HUES64 (cell line): ENCODE data around the gene AGFG1.
"Not testable (repeated sequence)": the region's sequence is repeated elsewhere in the genome, so short reads cannot be mapped to it uniquely, and the experiment has no call there.

ENCODE experiments used
- H3K27ac ChIP-seq: 2 replicates; pipeline ENCODE4 v1.7.0; 2013; ENCODE audit warnings: low read depth, low read length, inconsistent platforms
- H3K27me3 ChIP-seq: 2 replicates; pipeline ENCODE4 v1.6.1; 2013; ENCODE audit warnings: mild to moderate bottlenecking, low read length; ENCODE audit not compliant: insufficient read depth
- H3K36me3 ChIP-seq: 2 replicates; pipeline ENCODE4 v1.6.1; 2013; ENCODE audit warnings: mild to moderate bottlenecking, low read length; ENCODE audit not compliant: insufficient read depth
- H3K4me1 ChIP-seq: 2 replicates; pipeline ENCODE4 v1.6.1; 2013; ENCODE audit warnings: mild to moderate bottlenecking, low read length, moderate library complexity; ENCODE audit not compliant: insufficient read depth
- H3K4me3 ChIP-seq: 2 replicates; pipeline ENCODE4 v1.5.1; 2013; ENCODE audit warnings: mild to moderate bottlenecking, low read length, moderate library complexity
- H3K9ac ChIP-seq: 2 replicates; pipeline ENCODE4 v1.6.1; 2013; ENCODE audit warnings: mild to moderate bottlenecking, low read depth, low read length
- H3K9me3 ChIP-seq: 2 replicates; pipeline ENCODE4 v1.6.1; 2013; ENCODE audit warnings: low read depth, low read length; ENCODE audit not compliant: insufficient read depth
- WGBS: fragments of 150-250, 120-280 bp; methylation state at CpG from one replicate; pipeline ENCODE4 v1.1.7; 2013; ENCODE audit warnings: missing lambda C conversion rate; 5-methylcytosine and 5-hydroxymethylcytosine counted together

Gene AGFG1

DNA sequence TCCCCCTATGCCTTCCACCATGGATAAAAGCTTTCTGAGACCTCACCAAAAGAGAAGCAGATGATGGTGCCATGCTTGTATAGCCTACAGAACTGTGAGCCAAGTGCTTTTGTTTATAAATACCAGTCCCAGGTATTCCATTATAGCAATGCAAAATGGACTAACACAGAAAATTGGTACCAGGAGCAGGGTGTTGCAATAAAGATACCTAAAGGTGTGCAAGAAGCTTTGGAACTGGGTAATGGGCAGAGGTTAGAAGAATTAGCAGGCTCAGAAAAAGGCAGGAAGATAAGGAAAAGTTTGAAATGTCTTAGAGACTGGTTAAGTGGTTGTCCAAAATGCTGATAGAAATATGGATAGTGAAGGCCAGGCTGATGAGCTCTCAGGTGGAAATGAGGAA is 110.4 kb downstream of the AGFG1 start:
- H3K36me3 ChIP-seq = no peaks in the 10 kb centered on the region
- H3K9me3 ChIP-seq = peaks cover 16% of the 10 kb centered on the region
- no peaks in the 10 kb centered on the region for H3K27me3 ChIP-seq
- no peak overlapping the region for H3K27ac ChIP-seq
- H3K4me1 ChIP-seq = peaks cover 4% of the 10 kb centered on the region; the same call in 1 of the 2 replicates
- H3K4me3 ChIP-seq = no peak overlapping the region
- no peak overlapping the region for H3K9ac ChIP-seq

DNA sequence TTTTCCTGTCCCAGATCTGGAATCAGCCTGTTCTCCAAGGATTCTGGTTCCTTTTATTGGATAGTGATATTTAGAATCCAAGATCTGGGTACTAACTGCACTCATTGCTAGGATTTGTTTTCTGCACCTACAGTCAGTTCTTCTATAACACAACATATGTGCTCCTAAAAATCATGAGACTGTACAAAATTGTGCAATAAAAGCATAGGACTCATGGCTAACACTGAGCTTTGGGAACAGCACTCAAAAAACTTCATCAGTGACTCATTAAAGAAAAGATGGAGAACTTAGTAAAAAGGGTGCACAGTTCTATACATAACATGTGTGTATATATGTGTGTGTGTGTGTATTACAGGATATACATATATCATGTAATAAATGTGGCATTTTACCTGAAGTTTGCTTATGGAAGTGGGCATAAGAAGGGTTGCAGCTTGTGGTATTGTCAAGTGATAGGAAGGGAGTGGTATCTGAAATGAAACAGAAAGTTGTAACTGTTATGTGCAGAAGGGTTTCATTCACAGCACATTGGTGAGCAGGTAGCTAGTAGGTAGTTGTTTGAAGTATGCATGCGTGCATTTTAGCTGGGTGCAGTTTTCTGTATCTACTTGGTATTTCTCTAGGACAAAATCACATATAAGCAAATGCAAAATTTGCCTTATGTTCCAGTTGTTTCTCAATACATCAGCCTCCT is 120.9 kb downstream of the AGFG1 start:
- Histone ChIP-seq H3K27ac (no peak overlapping the region), H3K9ac (no peak overlapping the region), H3K27me3 (no peaks in the 10 kb centered on the region), H3K36me3 (no peaks in the 10 kb centered on the region), H3K4me3 (no peak overlapping the region), H3K4me1 (peaks cover 4% of the 10 kb centered on the region; the same call in 1 of the 2 replicates), H3K9me3 (no peaks in the 10 kb centered on the region; the same call in 1 of the 2 replicates)
- 90% methylated on average over 1 of the region's 1 CpG for WGBS

DNA sequence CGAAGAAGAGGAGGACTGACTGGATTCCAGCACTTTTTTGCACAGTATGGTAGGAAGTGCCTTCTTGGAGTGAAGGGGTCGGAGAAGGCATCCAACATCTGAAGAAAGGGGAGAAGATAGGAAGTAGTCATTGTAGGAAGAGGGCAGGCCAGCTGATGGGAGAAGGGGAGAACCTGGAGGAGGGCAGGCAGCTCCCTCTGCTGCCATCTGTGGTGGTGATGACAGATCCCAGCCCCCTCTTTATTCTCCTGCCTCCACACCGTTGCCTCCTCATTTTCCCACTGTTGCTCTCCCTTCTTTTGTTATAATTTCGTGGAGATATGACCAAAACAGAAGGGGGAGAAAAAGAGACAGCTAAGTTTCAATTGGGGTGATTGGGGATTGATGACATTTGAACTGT is 123.8 kb downstream of the AGFG1 start:
- peaks cover 6% of the 10 kb centered on the region; the same call in 1 of the 2 replicates for H3K4me1 ChIP-seq
- no peak overlapping the region for H3K9ac ChIP-seq
- H3K36me3 ChIP-seq = no peaks in the 10 kb centered on the region
- H3K27ac ChIP-seq = no peak overlapping the region
- H3K27me3 ChIP-seq = no peaks in the 10 kb centered on the region
- H3K9me3 ChIP-seq = no peaks in the 10 kb centered on the region
- WGBS = 61% methylated on average over 3 of the region's 4 CpGs
- no peak overlapping the region for H3K4me3 ChIP-seq

DNA sequence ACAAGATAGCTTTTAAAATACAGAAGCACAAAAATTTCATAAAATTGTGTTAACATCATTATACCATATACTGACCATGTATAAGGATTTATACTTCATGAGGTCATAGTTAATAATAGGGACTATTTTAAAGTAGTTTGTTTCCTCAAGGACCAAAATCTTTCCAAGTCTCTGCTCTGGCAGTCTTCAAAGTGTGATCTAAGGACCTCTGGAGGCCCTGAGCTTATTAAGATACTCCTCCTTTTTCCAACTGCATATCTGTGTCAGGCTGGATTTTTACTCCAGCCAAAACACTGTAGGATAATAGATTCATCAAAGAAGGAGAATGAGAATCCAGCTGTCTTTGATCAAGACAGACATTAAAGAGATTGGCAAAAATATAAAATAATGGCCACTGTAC is 125.1 kb downstream of the AGFG1 start:
- no peak overlapping the region for H3K9ac ChIP-seq
- no peak overlapping the region for H3K4me3 ChIP-seq
- no peak overlapping the region for H3K27ac ChIP-seq
- H3K4me1 ChIP-seq = peaks cover 6% of the 10 kb centered on the region; the same call in 1 of the 2 replicates
- H3K27me3 ChIP-seq = no peaks in the 10 kb centered on the region
- no peaks in the 10 kb centered on the region for H3K9me3 ChIP-seq
- no peaks in the 10 kb centered on the region for H3K36me3 ChIP-seq

DNA sequence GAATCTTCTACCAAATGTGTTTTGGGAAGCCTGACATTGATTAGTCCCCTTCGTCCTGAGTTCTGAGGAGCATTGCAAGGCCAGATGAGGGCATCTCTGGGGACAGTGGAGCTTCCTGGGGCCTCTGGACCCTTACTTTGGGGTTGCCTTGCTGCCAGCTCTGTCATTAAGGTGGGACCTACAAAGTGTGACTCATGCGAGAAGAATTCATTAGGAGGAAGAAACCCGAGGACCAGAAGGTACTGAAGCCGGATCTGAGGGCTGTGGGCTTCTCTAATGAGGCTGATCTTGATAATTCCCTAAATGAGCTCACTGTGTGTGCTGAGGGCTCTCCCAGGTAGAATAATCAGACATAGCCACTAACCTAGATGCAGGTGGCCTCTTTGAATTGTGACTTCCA is 126.0 kb downstream of the AGFG1 start:
- no peaks in the 10 kb centered on the region for H3K27me3 ChIP-seq
- no peak overlapping the region for H3K27ac ChIP-seq
- H3K9me3 ChIP-seq = no peaks in the 10 kb centered on the region
- WGBS = 71% methylated on average over 4 of the region's 4 CpGs
- peaks cover 6% of the 10 kb centered on the region; the same call in 1 of the 2 replicates for H3K4me1 ChIP-seq
- no peak overlapping the region for H3K9ac ChIP-seq
- H3K4me3 ChIP-seq = no peak overlapping the region
- no peaks in the 10 kb centered on the region for H3K36me3 ChIP-seq

DNA sequence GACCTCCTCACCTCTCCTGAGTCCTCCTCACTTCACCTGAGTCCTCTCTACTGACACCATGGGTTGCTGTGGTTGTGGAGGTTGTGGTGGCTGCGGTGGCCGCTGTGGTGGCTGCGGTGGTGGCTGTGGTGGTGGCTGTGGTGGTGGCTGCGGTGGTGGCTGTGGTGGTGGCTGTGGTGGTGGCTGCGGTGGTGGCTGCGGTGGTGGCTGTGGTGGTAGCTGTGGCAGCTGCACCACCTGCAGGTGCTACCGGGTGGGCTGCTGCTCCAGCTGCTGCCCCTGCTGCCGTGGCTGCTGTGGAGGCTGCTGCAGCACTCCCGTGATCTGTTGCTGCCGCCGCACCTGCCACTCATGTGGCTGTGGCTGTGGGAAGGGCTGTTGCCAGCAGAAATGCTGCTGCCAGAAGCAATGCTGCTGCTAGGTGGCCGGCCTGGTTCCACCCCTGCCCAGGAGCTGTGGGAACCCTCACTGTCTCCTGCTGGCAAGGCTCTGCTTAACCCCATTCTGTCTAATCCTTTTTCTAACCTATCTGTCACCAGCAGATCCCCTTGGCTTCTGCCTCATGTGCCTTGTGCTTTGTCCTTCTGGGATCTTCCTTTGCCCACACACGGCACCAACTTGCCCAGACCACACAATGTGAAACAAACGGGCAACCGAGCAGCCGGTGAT is 127.0 kb downstream of the AGFG1 start, which contains the start of gene SCYGR2:
TSS of gene SCYGR2 (plus strand) at position 59 of the 669 bp plus-strand sequence. CDS start at position 59, 0 bp downstream.
- not testable (repeated sequence) for H3K9me3 ChIP-seq, H3K36me3 ChIP-seq, H3K4me3 ChIP-seq, H3K9ac ChIP-seq, H3K4me1 ChIP-seq, H3K27me3 ChIP-seq, H3K27ac ChIP-seq
- WGBS = 95% methylated on average over 15 of the region's 16 CpGs

DNA sequence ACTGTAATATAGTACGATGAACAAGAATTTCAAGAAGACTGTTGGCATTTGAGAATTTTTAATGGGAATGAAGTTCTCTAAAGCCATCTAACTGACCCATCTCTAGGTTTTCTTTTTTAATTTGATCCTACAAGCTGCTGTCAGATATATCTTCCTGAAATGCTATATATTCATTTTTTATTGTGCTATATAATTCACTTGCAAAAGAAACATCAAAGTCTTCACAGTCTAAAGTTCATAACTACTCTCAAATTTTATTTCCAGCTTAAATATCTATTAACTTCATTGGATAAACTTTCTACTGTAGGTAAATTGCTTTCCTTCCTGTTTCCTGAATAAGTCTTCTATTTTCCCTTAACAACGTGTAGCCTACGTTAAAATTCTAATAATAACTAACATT is 130.4 kb downstream of the AGFG1 start:
- H3K4me1 ChIP-seq = peaks cover 6% of the 10 kb centered on the region; the same call in 1 of the 2 replicates
- no CpG with 5 or more reads among the region's 3 CpGs for WGBS

DNA sequence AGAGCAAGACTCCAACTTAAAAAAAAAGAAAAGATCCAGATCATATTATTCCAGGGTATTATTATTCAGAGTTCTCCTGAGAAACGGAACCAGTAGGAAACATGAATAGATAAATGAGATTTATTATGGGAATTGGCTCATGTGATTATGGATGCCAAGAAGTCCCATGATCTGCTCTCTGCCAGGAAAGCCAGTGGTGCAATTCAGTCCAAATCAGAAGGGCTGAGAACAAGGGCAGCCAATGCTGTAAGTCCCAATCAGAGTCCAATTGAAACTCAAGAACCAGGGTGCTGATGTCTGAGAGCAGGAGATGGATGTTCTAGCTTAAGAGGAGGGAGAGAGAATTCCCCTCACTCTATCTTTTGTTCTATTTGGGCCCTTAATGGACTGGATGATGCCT is 134.5 kb downstream of the AGFG1 start:
- no peaks in the 10 kb centered on the region for H3K9me3 ChIP-seq
- H3K27me3 ChIP-seq = no peaks in the 10 kb centered on the region
- H3K36me3 ChIP-seq = no peaks in the 10 kb centered on the region
- 97% methylated on average over 1 of the region's 1 CpG for whole genome bisulfite sequencing
- H3K4me3 ChIP-seq = no peak overlapping the region
- no peak overlapping the region for H3K27ac ChIP-seq
- H3K4me1 ChIP-seq = no peaks in the 10 kb centered on the region
- no peak overlapping the region for H3K9ac ChIP-seq

More for the DNA sequence above, 130.4 kb downstream of the AGFG1 start:
- Histone ChIP-seq H3K27ac (no peak overlapping the region), H3K9me3 (no peaks in the 10 kb centered on the region), H3K27me3 (no peaks in the 10 kb centered on the region), H3K4me3 (no peak overlapping the region), H3K36me3 (no peaks in the 10 kb centered on the region), H3K9ac (no peak overlapping the region)

DNA sequence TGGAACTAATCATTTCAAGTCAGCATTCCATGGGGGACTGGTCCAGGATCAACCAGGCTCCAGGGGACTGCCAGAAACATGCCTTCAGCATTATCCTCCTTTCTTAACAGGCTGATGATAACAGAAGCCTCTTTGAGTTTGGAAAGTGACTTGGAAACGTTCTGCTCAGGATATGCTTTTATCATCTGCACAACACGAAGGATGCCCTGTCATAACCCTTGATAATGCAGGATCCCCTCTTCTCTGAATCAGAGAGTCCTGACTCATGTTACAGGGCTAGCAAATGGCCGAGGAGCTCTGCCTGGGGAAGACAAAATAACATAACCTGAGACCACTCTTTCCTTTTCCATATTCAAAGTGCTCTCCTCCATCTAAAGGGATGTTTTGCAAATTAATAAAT is 136.0 kb downstream of the AGFG1 start:
- Histone ChIP-seq H3K27ac (no peak overlapping the region), H3K4me1 (no peaks in the 10 kb centered on the region), H3K27me3 (no peaks in the 10 kb centered on the region), H3K36me3 (no peaks in the 10 kb centered on the region), H3K9ac (no peak overlapping the region), H3K9me3 (no peaks in the 10 kb centered on the region), H3K4me3 (no peak overlapping the region)
- WGBS = 71% methylated on average over 3 of the region's 3 CpGs

DNA sequence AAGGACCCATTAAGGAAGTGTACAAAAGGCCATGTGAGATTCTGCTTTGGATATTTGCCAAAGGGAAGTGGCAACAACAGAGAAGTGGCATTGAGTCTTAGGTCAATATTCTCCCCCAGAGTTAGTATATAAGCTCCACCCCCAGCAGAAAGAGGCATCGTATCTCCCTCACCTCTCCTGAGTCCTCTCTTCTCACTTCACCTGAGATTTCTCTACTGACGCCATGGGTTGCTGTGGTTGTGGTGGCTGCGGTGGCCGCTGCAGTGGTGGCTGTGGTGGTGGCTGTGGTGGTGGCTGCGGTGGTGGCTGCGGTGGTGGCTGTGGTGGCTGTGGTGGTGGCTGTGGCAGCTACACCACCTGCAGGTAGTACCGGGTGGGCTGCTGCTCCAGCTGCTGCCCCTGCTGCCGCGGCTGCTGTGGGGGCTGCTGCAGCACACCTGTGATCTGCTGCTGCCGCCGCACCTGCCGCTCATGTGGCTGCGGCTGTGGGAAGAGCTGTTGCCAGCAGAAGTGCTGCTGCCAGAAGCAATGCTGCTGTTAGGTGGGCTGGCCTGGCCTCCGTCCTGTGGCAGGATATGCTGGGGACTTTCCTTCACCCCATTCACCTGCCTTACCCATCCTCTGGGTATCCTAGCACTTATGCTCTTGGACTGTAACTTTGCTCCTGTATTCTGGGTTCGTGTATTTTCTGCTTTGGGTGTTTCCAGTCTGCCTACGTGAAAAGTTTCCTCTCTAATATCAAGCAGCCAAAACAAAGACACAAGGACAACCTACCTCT is 136.8 kb downstream of the AGFG1 start:
- Histone ChIP-seq H3K9me3 (no peaks in the 10 kb centered on the region), H3K4me3 (no peak overlapping the region)

DNA sequence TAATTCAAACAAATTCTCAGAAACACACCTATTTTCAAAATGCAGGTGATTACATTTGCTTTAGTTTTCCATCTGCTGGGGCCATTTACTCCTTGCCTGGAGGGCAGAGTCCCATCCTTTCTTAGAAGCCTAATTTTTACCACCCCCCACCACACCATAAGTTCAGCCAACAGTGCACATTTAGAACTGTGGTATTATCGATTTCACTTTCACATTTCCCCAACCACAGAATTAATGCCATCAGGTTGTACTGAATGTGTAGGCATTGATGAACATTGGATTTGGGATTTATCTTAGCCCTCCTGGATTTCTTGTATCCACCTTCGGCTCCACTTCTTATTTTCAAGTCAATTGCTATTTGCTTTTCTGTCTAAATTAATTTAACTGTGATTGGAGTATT is 138.2 kb downstream of the AGFG1 start:
- Histone ChIP-seq H3K27me3 (no peaks in the 10 kb centered on the region), H3K9me3 (no peaks in the 10 kb centered on the region), H3K27ac (no peak overlapping the region), H3K4me1 (no peaks in the 10 kb centered on the region), H3K36me3 (no peaks in the 10 kb centered on the region), H3K4me3 (no peak overlapping the region), H3K9ac (no peak overlapping the region)
- no CpG with 5 or more reads among the region's 2 CpGs for WGBS

More for the DNA sequence above, 136.8 kb downstream of the AGFG1 start:
- 88% methylated on average over 11 of the region's 16 CpGs for WGBS
- H3K36me3 ChIP-seq = no peaks in the 10 kb centered on the region
- H3K9ac ChIP-seq = no peak overlapping the region
- no peaks in the 10 kb centered on the region for H3K4me1 ChIP-seq
- no peak overlapping the region for H3K27ac ChIP-seq
- H3K27me3 ChIP-seq = no peaks in the 10 kb centered on the region
